A673 (cell line): ENCODE results near the gene IL2.

Source experiments
- CTCF ChIP-seq: fragments of 300-800, 200-600 bp; sonication (generic); conservative IDR thresholded peaks from 2 replicates; pipeline ENCODE4 v1.5.1; 2017; ENCODE audit warnings: low read depth, mild to moderate bottlenecking, antibody characterized with exemption, low read length, moderate library complexity, mixed read lengths
- EZH2 ChIP-seq: fragments of 200-600 bp; sonication (generic); IDR thresholded peaks from 2 replicates; pipeline ENCODE4 v1.6.1; 2017; ENCODE audit warnings: borderline replicate concordance, low read depth, mild to moderate bottlenecking, mixed read lengths, antibody characterized with exemption, low read length; ENCODE audit not compliant: poor library complexity, severe bottlenecking

GRCh38 chr4:122456231-122457116 is at the start of gene IL2:
- no peak for TF ChIP-seq CTCF
- no peak for TF ChIP-seq EZH2
